ENCODE data around the gene MYO18B.

Gene MYO18B

DNA sequence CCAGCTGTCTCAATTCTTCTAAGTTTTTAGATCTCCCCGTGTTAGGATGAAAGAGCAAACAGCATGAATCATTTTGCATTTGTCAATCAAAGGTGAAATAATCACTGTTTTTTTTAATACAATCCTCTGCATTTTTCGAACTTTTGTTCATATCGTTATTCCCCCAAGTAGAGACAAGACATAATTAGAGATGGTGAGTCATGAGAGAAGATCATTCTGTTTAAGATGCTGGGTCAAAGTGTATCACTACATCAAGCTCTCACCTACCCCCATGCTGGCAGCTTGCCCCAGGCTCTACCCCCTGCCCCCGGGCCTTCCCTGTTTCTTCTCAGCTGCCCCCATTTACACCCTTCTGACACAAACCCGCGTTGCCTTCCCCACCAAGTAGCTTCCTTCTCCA lies 30.5 kb upstream of the MYO18B start:
- DNase-seq (ENCODE audit: low read depth in 3 of 3, low spot score in 1 of 3), result no peak

DNA sequence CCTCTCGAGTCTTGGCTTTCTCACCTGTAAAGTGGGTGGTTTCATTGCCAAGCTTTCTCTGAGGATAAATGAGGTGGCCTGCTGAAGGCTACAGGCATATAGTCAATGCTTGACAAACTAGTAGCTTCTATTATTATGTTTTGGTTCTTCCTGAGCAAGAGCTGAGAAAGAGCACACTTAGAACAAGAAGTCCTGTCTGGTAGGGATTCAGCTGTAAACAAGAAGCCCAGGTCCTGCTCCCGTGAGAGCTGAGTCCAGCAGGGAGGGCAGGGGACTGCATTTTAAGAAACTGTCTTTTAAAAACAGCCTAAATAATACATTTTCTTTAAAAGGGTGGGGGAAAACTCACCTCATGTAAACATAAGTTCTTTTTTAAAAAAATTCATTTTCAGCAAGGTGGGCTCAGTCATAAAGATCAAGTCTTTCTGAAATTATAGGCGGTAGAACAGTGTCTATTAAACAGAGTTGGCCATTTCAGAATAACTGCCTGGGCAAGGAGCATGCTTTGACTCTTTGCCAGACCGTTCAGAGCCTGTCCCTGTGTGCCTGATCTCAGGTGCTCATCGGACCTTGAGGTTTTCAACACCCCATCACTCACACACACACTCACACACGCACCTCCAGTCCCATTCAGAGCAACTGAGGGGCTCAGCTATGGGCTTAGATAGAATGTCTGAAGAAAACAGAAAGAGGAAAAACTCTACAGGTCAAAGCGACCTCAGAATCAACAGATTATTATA lies 29.2 kb upstream of the MYO18B start:
- no peak for DNase-seq (ENCODE audit: low read depth in 3 of 3, low spot score in 1 of 3)

DNA sequence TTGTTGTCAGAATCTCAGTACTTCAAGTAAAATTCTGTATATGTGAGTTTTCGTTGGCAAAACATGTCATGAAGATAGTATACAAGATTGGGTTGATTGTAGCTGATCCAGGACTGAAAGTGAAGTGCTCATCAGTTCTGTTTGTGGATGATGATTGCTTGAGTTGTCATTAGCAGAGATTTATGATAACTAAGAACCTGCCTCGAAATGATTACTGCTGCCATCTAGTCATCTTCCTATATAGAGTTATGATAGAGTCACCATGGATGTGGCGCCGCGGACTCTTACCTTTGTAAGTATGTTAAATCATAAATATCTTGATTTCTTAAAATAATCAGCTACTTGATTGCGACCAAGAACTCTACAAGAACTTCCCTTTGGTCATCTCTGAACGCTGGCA lies 27.9 kb upstream of the MYO18B start:
- DNase-seq (ENCODE audit: low read depth in 3 of 3, low spot score in 1 of 3), result no peak

GRCh38 chr22:25714739-25715138 lies 27.2 kb upstream of the MYO18B start:
- no peak for DNase-seq (ENCODE audit: low read depth in 3 of 3, low spot score in 1 of 3)

- no peak for DNase-seq (ENCODE audit: low read depth in 3 of 3, low spot score in 1 of 3)
Observed at GRCh38 chr22:25716637-25717036, 25.4 kb upstream of the MYO18B start.

- no peak for DNase-seq (ENCODE audit: low read depth in 3 of 3, low spot score in 1 of 3)
Observed at GRCh38 chr22:25718135-25718840, 23.7 kb upstream of the MYO18B start.

DNA sequence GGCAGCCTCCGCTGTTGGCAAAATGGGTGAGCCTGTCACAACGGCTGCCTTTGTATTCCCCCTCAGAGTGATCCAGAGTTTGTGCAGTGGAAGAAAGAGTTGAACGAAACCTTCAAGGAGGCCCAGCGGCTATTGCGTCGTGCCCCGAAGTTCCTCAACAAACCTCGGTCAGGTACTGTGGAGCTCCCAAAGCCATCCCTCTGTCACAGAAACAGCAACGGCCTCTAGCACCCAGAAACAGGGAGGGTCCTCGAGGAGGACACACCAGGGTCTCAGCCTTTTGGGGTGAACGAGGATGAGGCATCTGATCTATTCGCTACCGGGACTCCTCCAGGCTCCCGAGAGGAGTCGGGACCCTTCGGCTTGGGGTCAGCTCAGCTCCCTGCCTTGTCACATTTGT lies 19.8 kb upstream of the MYO18B start:
- DNase-seq (ENCODE audit: low read depth in 3 of 3, low spot score in 1 of 3), result no peak

GRCh38 chr22:25722626-25723025 lies 19.4 kb upstream of the MYO18B start:
- DNase-seq (ENCODE audit: low read depth in 3 of 3, low spot score in 1 of 3), result no peak

DNA sequence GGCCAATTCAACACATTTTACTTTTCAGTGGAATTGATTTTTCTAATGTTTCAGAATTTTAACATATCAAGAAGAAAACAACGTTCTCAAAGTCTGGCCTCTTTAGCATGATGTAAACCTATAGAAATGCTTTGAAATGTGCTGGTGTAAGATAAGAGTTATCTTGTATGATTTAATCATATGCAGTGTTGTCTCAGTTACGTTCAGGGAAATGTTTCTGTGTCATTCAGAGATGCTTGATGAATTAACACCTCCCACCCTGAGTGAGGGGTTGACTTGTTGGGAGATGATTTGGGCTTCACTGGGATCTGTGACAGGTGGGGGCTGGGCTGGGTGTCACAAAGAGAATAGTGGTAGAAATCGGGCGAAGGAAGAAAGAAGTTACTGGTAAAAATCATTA lies 15.7 kb upstream of the MYO18B start:
- DNase-seq (ENCODE audit: low read depth in 3 of 3, low spot score in 1 of 3), result no peak

- DNase-seq (ENCODE audit: low read depth in 3 of 3, low spot score in 1 of 3), result no peak
Observed at GRCh38 chr22:25728071-25728470, 13.9 kb upstream of the MYO18B start.

DNA sequence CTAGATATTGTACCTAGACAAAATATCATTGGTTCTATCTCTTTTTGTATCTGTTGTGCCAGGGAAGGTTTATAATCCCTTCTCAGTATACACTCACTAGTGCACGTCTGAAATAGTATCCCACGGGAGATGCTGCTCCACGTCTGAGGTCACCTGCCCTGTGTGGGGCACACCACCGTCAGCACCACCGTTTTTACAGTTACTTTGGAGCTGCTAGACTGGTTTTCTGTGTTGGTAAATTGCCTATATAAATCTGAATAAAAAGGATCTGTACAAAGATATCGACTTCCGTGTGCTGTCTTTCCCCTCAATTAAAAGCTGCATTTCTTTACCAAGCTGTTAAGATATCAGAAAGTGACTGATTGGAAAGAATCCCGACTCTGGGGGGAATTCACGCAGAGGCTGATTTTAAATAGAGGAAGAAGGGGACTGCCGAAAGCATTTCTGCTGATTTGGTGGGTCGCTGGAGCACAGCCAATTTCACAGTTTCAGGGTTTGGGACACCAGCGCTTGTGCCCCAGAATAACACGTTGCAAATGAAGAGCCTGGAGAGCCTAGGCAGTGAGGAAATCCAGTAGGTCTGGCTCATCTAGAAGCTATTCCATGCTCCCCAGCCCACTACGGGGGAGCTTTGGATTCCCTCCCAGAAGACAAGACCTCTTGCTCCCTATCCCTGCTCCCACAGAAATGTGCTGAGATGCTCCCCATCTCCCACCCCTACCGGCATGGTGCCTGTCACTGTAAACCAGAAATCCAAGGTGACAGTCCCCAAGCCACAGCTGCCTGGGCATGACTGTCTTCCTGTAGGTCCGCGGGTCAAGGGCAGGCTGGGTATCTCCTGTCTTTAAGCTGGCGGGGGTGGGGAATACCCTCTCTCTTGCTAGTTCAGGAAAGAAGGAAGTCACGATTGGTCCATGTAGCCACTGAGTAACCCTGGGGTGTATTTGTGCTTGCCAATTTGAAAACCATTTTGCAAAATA lies 12.7 kb upstream of the MYO18B start:
- DNase-seq (ENCODE audit: low read depth in 3 of 3, low spot score in 1 of 3), result no peak

GRCh38 chr22:25735650-25736049 lies 6.3 kb upstream of the MYO18B start:
- DNase-seq (ENCODE audit: low read depth in 3 of 3, low spot score in 1 of 3), result no peak

DNA sequence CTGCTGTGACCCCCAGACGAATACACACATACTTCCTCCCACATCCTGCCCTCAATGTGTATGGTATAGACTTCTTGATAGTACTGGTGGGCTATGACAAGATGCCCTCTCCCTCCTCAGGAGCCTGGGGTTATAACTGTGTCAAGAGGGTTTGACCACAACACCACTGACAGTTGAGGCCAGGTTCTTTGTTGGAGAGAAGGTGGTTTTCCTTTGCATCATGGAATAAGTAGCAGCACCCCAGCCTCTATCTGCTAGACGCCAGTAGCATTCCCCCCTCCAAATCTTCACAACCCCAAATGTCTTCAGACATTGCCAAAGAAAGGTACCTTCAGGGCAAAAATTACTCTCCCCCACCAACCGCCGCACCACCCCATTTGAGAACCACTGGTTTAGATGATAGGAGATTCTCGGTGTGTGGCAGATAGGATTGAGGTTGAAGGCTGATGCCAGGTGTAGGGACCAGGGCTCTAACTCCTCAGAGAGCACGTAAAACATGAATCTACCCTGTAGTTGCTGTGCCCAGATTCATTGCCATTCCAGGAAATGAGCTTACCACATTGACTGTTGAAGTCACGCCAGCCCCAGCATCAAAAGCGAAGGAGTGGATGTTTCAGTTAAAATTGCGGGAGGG lies 5.5 kb upstream of the MYO18B start:
- DNase-seq (ENCODE audit: low read depth in 3 of 3, low spot score in 1 of 3), result no peak

DNA sequence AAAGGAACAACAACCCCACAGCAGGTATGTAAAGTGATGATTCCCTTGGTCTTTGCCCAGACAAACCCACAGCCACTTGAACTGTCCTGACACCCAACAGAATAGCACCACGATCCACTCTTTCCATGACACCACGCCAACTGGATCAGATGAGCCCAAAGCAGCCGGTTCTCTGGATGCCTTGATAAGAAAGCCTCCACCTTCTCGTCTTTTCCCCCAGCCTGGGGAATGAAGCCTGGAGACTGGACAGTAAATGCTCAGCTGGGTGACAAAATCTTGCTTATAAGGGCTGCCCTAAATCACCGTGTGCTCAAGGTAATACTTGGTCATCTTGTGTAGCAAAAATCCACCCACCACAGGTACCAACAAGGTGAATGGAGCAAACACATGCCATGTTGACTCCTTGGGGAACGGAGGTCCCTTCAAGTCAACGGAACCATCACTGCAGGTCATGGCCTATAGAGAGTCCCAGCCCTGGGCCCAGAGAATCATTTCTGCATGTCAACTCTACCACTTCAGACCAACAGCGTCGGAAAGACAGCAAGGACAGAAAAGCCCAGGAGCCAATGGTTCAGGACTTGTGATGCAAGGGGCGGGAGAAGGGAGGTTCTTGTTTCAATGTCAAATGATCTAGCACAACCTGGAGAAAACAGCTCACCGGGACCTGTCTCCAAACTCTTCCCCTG lies 2.2 kb upstream of the MYO18B start:
- DNase-seq (ENCODE audit: low read depth in 3 of 3, low spot score in 1 of 3), result no peak

DNA sequence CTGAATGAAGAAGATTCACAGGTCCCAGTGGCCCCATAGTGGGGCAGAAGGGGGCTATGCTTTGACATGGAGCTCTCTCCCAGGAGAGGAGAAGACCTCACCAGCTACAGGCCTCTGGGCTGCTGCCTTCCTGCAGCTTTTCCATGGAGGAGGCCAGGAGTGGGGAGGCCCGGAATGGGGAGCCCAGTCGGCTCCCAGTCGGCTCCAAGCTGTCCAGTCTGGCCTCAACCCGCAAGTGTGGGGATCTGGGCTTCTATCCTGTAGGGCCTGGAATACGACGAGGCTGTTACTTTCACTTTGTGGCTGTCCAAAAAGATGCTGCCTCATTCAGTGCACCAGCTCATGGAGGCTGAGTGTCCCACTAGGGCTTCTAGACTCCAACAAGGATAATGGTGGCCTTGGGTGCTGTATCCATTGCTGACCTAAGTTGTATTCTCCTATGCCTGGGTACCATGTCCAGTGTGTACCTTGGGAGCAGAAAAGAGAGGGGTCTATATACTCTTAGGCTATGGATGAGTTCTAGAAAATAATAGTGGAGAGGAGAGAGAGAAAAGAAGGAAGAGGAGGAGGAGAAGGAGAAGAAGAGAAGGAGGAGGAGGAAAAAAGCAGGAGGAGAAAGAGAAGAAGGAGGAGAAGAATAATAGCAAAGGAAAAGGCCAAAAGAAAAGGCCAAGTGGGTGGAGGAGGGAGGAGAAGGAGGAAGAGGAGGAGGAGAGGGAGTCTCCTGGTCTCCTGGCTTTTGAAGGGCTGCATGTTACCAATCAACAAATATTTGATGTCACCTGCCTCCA lies 1.1 kb downstream of the MYO18B start:
- DNase-seq (ENCODE audit: low read depth in 3 of 3, low spot score in 1 of 3), result no peak

GRCh38 chr22:25744694-25745093 lies 2.7 kb downstream of the MYO18B start:
- DNase-seq (ENCODE audit: low read depth in 3 of 3, low spot score in 1 of 3), result no peak

DNA sequence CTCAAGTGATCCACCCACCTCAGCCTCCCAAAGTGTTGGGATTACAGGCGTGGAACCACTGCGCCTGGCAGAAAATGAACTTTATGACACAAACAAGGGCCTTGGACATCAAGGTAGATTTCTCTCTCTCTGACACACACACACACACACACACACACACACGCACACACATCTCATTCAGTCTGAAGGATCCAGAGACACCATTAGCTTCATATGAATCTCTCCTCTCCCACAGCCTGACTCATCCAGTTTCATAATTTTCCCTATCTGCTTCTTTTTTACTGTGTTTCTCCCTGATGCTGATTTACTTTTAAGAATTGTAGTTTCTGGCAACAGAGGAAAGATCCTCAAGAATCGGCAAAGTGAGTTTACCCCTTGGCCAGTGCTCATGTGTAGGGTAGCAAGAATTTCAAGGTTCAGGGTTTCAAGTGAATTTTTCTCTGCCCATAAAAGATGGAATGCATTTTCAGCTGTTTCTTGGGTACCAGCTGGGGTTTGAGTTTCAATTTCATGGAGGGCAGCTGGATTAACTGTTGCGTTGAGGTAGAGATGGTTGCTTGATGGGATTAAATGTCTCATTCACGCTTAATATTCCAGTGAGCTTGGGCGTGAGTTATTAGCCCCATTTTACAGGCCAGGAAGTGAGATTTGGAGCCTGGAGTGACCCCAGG lies 3.5 kb downstream of the MYO18B start:
- no peak for DNase-seq (ENCODE audit: low read depth in 3 of 3, low spot score in 1 of 3)

- no peak for DNase-seq (ENCODE audit: low read depth in 3 of 3, low spot score in 1 of 3)
Observed at GRCh38 chr22:25746012-25746373, 4.0 kb downstream of the MYO18B start.

- DNase-seq (ENCODE audit: low read depth in 3 of 3, low spot score in 1 of 3), result no peak
Observed at GRCh38 chr22:25747245-25747944, 5.4 kb downstream of the MYO18B start.

Measured in stimulated activated CD4-positive, alpha-beta T cell treated with anti-CD3 and anti-CD28 coated beads, TNF-alpha, amount 100 ng/mL, for 1 hour (primary cell).